Astrocyte (in vitro differentiated cells and primary cell): Measurements from ENCODE around the gene SPTBN1. TPM values are rescaled to one million over a fixed set of nuclear protein-coding genes. Genes with fewer than 3 reads are reported as not detected.

Source experiments
- DNase-seq: peaks from one replicate; pipeline ENCODE4 v3.0.0-alpha.2; 2010; ENCODE audit warnings: low read depth
- FAIRE-seq: peaks from 2 replicates; lab custom pipeline; 2011; peaks lifted over from hg19 to GRCh38; lab: Jason Lieb, UNC
- H2AFZ ChIP-seq: 2 replicates; pipeline ENCODE4 v1.6.0; 2012; ENCODE audit warnings: low read depth, low read length, inconsistent platforms
- H3K27ac ChIP-seq: 2 replicates; pipeline ENCODE4 v1.5.1; 2011; ENCODE audit warnings: low read depth, low read length, inconsistent platforms
- H3K27me3 ChIP-seq: 2 replicates; pipeline ENCODE4 v1.6.0; 2011; ENCODE audit warnings: low read length, inconsistent platforms; ENCODE audit not compliant: insufficient read depth
- H3K36me3 ChIP-seq: 2 replicates; pipeline ENCODE4 v1.5.1; 2011; ENCODE audit warnings: low read length, inconsistent platforms; ENCODE audit not compliant: insufficient read depth
- H3K4me1 ChIP-seq: 2 replicates; pipeline ENCODE4 v1.5.1; 2011; ENCODE audit warnings: low read length, inconsistent platforms; ENCODE audit not compliant: insufficient read depth
- H3K4me2 ChIP-seq: 2 replicates; pipeline ENCODE4 v1.6.0; 2012; ENCODE audit warnings: low read length, inconsistent platforms
- H3K4me3 ChIP-seq: 2 replicates; pipeline ENCODE4 v1.5.1; 2011; ENCODE audit warnings: low read depth, mild to moderate bottlenecking, low read length, inconsistent platforms; ENCODE audit not compliant: insufficient read depth
- H3K79me2 ChIP-seq: 2 replicates; pipeline ENCODE4 v1.6.0; 2012; ENCODE audit warnings: mild to moderate bottlenecking, low read length, inconsistent platforms; ENCODE audit not compliant: insufficient read depth
- H3K9ac ChIP-seq: 2 replicates; pipeline ENCODE4 v1.6.0; 2012; ENCODE audit warnings: mild to moderate bottlenecking, low read length, inconsistent platforms
- H3K9me3 ChIP-seq: 2 replicates; pipeline ENCODE4 v1.5.1; 2012; ENCODE audit warnings: low read depth, mild to moderate bottlenecking, low read length, inconsistent platforms; ENCODE audit not compliant: insufficient read depth
- H4K20me1 ChIP-seq: 2 replicates; pipeline ENCODE4 v1.6.0; 2012; ENCODE audit warnings: low read length, inconsistent platforms; ENCODE audit not compliant: insufficient read depth
- H3K27ac Mint-ChIP-seq: one replicate; pipeline ENCODE4 v1.8.0; 2021; ENCODE audit warnings: mild to moderate bottlenecking, mixed read lengths; ENCODE audit not compliant: unreplicated experiment
- H3K27me3 Mint-ChIP-seq: one replicate; pipeline ENCODE4 v1.8.0; 2021; ENCODE audit warnings: low read depth, mixed read lengths; ENCODE audit not compliant: unreplicated experiment
- H3K36me3 Mint-ChIP-seq: one replicate; pipeline ENCODE4 v1.8.0; 2021; ENCODE audit warnings: low read depth, mixed read lengths; ENCODE audit not compliant: unreplicated experiment
- H3K4me1 Mint-ChIP-seq: one replicate; pipeline ENCODE4 v1.8.0; 2021; ENCODE audit warnings: low read depth, mixed read lengths; ENCODE audit not compliant: unreplicated experiment
- H3K4me3 Mint-ChIP-seq: one replicate; pipeline ENCODE4 v1.8.0; 2021; ENCODE audit warnings: mild to moderate bottlenecking, moderate library complexity, mixed read lengths; ENCODE audit not compliant: unreplicated experiment
- H3K9me3 Mint-ChIP-seq: one replicate; pipeline ENCODE4 v1.8.0; 2021; ENCODE audit warnings: mild to moderate bottlenecking, mixed read lengths; ENCODE audit not compliant: unreplicated experiment
- EZH2 ChIP-seq: IDR thresholded peaks from 2 replicates; pipeline ENCODE4 v1.6.1; 2012; ENCODE audit warnings: mild to moderate bottlenecking, low read length, inconsistent platforms; ENCODE audit not compliant: insufficient read depth
- total RNA-seq: library from RNA; stranded (reverse); gene quantifications from 2 replicates; pipeline ENCODE4 v1.2.1, GENCODE V29; 2021
- TF ChIP-seq, protein P1 (sequence below): IDR thresholded peaks from 2 replicates; pipeline ENCODE4 v1.5.1; 2011; ENCODE audit warnings: low read depth, mild to moderate bottlenecking, inconsistent platforms, low read length, moderate library complexity; ENCODE audit not compliant: insufficient read depth

Gene SPTBN1
- total RNA-seq, 1 donor from 2014 or later = 311 TPM

- peak overlapping the region; percentile 35 for H3K4me3 ChIP-seq
- FAIRE-seq = no peak
- DNase-seq = peak; percentile 92
- Mint-ChIP-seq H3K27me3 (no peaks in the 10 kb centered on the region), H3K27ac (peak overlapping the region; percentile 85), H3K4me3 (peak overlapping the region; percentile 65), H3K36me3 (peaks cover 19% of the 10 kb centered on the region), H3K4me1 (peaks cover 80% of the 10 kb centered on the region), H3K9me3 (no peaks in the 10 kb centered on the region)
- peaks cover 83% of the 10 kb centered on the region for H3K79me2 ChIP-seq
- peak overlapping the region; percentile 91 for H3K9ac ChIP-seq
- peaks cover 6% of the 10 kb centered on the region for H3K36me3 ChIP-seq
- H3K4me1 ChIP-seq = peaks cover 81% of the 10 kb centered on the region
- peak overlapping the region; percentile 83 for H3K4me2 ChIP-seq
- no peak overlapping the region for H2AFZ ChIP-seq
- peak overlapping the region; percentile 99 for H3K27ac ChIP-seq
- no peaks in the 10 kb centered on the region for H3K27me3 ChIP-seq
- TF ChIP-seq, protein P1, sequence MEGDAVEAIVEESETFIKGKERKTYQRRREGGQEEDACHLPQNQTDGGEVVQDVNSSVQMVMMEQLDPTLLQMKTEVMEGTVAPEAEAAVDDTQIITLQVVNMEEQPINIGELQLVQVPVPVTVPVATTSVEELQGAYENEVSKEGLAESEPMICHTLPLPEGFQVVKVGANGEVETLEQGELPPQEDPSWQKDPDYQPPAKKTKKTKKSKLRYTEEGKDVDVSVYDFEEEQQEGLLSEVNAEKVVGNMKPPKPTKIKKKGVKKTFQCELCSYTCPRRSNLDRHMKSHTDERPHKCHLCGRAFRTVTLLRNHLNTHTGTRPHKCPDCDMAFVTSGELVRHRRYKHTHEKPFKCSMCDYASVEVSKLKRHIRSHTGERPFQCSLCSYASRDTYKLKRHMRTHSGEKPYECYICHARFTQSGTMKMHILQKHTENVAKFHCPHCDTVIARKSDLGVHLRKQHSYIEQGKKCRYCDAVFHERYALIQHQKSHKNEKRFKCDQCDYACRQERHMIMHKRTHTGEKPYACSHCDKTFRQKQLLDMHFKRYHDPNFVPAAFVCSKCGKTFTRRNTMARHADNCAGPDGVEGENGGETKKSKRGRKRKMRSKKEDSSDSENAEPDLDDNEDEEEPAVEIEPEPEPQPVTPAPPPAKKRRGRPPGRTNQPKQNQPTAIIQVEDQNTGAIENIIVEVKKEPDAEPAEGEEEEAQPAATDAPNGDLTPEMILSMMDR = no peak
- TF ChIP-seq EZH2 = no peak
- H4K20me1 ChIP-seq = peaks cover 13% of the 10 kb centered on the region
- H3K9me3 ChIP-seq = no peaks in the 10 kb centered on the region
Measured at GRCh38 chr2:54572636-54573536, 116.8 kb downstream of the SPTBN1 start.

DNA sequence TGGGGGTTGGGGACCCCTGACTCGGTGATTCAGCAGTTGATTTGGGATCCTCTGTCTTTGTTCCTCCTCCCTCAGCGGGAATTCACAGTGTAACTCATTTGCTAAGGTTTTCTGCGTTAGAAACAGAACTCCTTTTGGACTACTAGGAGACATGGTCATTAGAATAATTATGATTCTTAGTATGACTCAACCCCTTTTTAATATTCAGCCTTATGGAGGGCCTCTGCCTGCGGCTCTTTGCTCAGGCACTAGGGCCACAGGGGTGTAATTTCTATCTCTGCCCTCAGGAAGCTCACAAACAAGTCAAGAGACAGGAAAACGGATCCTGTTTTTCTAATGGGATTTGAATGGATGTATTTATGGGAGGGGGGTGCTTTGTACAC lies 117.4 kb downstream of the SPTBN1 start:
- DNase-seq (no peak), FAIRE-seq (no peak)
- peaks cover 19% of the 10 kb centered on the region for H3K36me3 Mint-ChIP-seq
- peaks cover 86% of the 10 kb centered on the region for H3K4me1 ChIP-seq
- no peaks in the 10 kb centered on the region for H3K9me3 ChIP-seq
- H3K4me3 ChIP-seq = peak overlapping the region; percentile 35
- H3K27me3 Mint-ChIP-seq = no peaks in the 10 kb centered on the region
- peaks cover 14% of the 10 kb centered on the region for H4K20me1 ChIP-seq
- H3K4me1 Mint-ChIP-seq = peaks cover 85% of the 10 kb centered on the region
- TF ChIP-seq EZH2 = no peak
- TF ChIP-seq, protein P1 = no peak
- no peak overlapping the region for H2AFZ ChIP-seq
- peak overlapping the region; percentile 99 for H3K27ac ChIP-seq
- no peaks in the 10 kb centered on the region for H3K9me3 Mint-ChIP-seq
- peaks cover 6% of the 10 kb centered on the region for H3K36me3 ChIP-seq
- peak overlapping the region; percentile 85 for H3K27ac Mint-ChIP-seq
- no peak overlapping the region for H3K4me3 Mint-ChIP-seq
- peak overlapping the region; percentile 83 for H3K4me2 ChIP-seq
- peaks cover 83% of the 10 kb centered on the region for H3K79me2 ChIP-seq
- peak overlapping the region; percentile 91 for H3K9ac ChIP-seq
- H3K27me3 ChIP-seq = no peaks in the 10 kb centered on the region
